ENCODE measurements around the gene POLR3F. TPM values are rescaled to one million over a fixed set of nuclear protein-coding genes. Genes with fewer than 3 reads are reported as not detected.
A peak's percentile ranks its signal among the peaks of the same experiment; 100 is the strongest.

The POLR3F gene
- total and polyA plus RNA-seq, 12 donors, result 6.5 to 10.1 (median 7.7) TPM

DNA sequence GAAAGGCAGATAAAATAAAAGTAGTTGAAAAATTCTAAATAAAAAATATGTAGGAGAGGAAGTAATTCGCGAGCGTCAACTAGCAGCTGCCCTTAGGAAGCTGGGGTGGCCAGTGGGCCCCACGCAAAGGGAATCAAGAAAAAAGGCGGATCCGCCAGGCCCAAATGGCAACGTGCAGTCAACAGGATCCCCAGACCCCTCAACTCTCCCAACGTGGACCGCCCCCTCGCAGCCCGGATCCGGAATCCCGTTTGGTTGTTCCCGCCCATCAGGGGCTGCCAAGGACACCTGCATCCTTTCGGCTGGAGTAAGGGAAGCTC, 656 bp upstream of the POLR3F start:
- DNase-seq (no peak), ATAC-seq (peak; percentile 74 to 91 (median 82))
- Histone ChIP-seq H3K9me3 (no peaks in the 10 kb centered on the region), H3K4me3 (peak overlapping the region; percentile 64 to 100 (median 84)), H3K27me3 (no peaks in the 10 kb centered on the region), H3K36me3 (peaks cover 0 to 28% (median 5%) of the 10 kb centered on the region in 9 donors), H3K4me1 (peaks cover 0 to 26% (median 20%) of the 10 kb centered on the region in 9 donors), H3K27ac (peak overlapping the region in 9 of 10 donors; percentile 73 to 95 (median 89))
- intact Hi-C loops (cut with DNase I), result loop anchor here in 7 of 10 donors (2.0 to 10.0 kb wide), 6 partner anchors 30 to 179 kb away; partner anchors contain the start of genes SEC23B (in 4 of the 7), RBBP9 (in 1 of the 7), SMIM26 (in 1 of the 7) and ZNF133 (in 1 of the 7)
- TF ChIP-seq CTCF (IDR thresholded peaks at IDR 0.05), result no peak
- WGBS, 2 donors, result 0 to 1% methylated on average over 15 of the region's 15 CpGs

- Histone ChIP-seq H3K36me3 (peaks cover 0 to 100% (median 48%) of the 10 kb centered on the region in 9 donors), H3K27me3 (no peaks in the 10 kb centered on the region), H3K4me1 (no peaks in the 10 kb centered on the region), H3K4me3 (no peak overlapping the region), H3K9me3 (no peaks in the 10 kb centered on the region), H3K27ac (no peak overlapping the region)
- ATAC-seq, result no peak
- DNase-seq, result no peak
- WGBS, 2 donors, result 93 to 98% methylated on average over 1 of the region's 1 CpG
- intact Hi-C loops (cut with DNase I), result no loop called here
- no peak for TF ChIP-seq CTCF (IDR thresholded peaks at IDR 0.05)
Measured at GRCh38 chr20:18477218-18477617, 10.0 kb downstream of the POLR3F start.

- H3K27ac ChIP-seq, result no peak overlapping the region
- H3K27me3 ChIP-seq, result no peaks in the 10 kb centered on the region
- H3K9me3 ChIP-seq, result no peaks in the 10 kb centered on the region
- H3K4me3 ChIP-seq, result no peak overlapping the region
- DNase-seq (no peak), ATAC-seq (no peak)
- TF ChIP-seq CTCF (IDR thresholded peaks at IDR 0.05), result no peak
- 62 to 76% methylated on average over 1 of the region's 1 CpG for whole genome bisulfite sequencing, 2 donors
- intact Hi-C loops (cut with DNase I), result no loop called here
- H3K36me3 ChIP-seq, result peaks cover 0 to 100% (median 51%) of the 10 kb centered on the region in 9 donors
- no peaks in the 10 kb centered on the region for H3K4me1 ChIP-seq
Measured at GRCh38 chr20:18477821-18478220, 10.6 kb downstream of the POLR3F start.

DNA sequence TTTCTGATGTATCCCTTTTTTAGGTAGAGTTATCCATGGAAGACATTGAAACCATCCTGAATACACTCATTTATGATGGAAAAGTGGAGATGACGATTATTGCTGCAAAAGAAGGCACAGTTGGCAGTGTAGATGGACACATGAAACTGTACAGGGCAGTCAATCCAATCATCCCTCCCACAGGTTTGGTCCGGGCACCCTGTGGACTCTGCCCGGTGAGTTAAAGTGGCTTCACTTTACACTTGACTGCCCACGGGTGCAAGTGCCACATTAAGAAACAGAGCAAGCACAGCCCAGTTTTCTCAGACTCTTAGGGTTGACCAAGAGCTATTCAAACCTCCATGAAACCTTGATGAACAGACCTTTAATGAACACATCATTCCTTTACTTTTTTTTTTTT, 14.4 kb downstream of the POLR3F start:
- Histone ChIP-seq H3K9me3 (no peaks in the 10 kb centered on the region), H3K4me3 (no peak overlapping the region), H3K27me3 (no peaks in the 10 kb centered on the region), H3K27ac (no peak overlapping the region), H3K36me3 (peaks cover 0 to 100% (median 25%) of the 10 kb centered on the region in 9 donors), H3K4me1 (no peaks in the 10 kb centered on the region)
- WGBS, 2 donors, result 90 to 94% methylated on average over 4 of the region's 4 CpGs
- DNase-seq, result no peak
- ATAC-seq, result no peak
- intact Hi-C loops (cut with DNase I), result loop anchor here in 1 of 10 donors (10.0 kb wide), 1 partner anchor 73 kb away; no protein-coding TSS in a partner anchor
- no peak for TF ChIP-seq CTCF (IDR thresholded peaks at IDR 0.05)
